Prostate gland (tissue), 2 donors: ENCODE data around the gene P2RY6. TPM values are rescaled to one million over a fixed set of nuclear protein-coding genes. Genes with fewer than 3 reads are reported as not detected.
"Not testable (repeated sequence)": the region's sequence is repeated elsewhere in the genome, so short reads cannot be mapped to it uniquely, and the experiment has no call there.

Experiments used
- DNase-seq: peaks from one replicate; pipeline ENCODE4 v3.0.0-alpha.2; 2019; ENCODE audit warnings: low spot score
- H3K27ac ChIP-seq, 2 donors: fragments of 200-600 bp; sonication (generic); 2 replicates each; pipeline ENCODE4 v1.5.1; 2017 to 2019
- H3K27me3 ChIP-seq: fragments of 200-600 bp; sonication (generic); replicated peaks from 2 replicates; pipeline ENCODE4 v1.5.1; 2019; ENCODE audit not compliant: insufficient read depth
- H3K36me3 ChIP-seq, 2 donors: fragments of 200-600 bp; sonication (generic); 1 replicate in 1 of 2; 2 replicates in 1 of 2; pipeline versions ENCODE4 v1.5.1 to v1.8.1; 2017 to 2019
- H3K4me1 ChIP-seq: fragments of 200-600 bp; sonication (generic); replicated peaks from 2 replicates; pipeline ENCODE4 v1.5.1; 2019
- H3K4me3 ChIP-seq, 2 donors: fragments of 200-600 bp; sonication (generic); 2 replicates each; pipeline ENCODE4 v1.5.1; 2017 to 2019
- H3K9me3 ChIP-seq: fragments of 200-600 bp; sonication (generic); 2 replicates; pipeline ENCODE4 v1.5.1; 2017
- CTCF ChIP-seq, 4 experiments: fragments of 200-600 bp in 2 of 4; fragments of 450-650 bp in 2 of 4; sonication (generic) in 2 of 4; IDR thresholded peaks; 1 replicate in 3 of 4; 2 replicates in 1 of 4; pipeline ENCODE4 v1.5.1; 2016 to 2019; ENCODE audit warnings: antibody characterized with exemption in 4 of 4, mild to moderate bottlenecking in 2 of 4, moderate library complexity in 2 of 4
- POLR2A ChIP-seq: fragments of 450-650 bp; IDR thresholded peaks from one replicate; pipeline ENCODE4 v1.6.1; 2016; ENCODE audit warnings: antibody characterized with exemption, mild to moderate bottlenecking
- POLR2AphosphoS5 ChIP-seq: sonication (generic); formaldehyde crosslinking; IDR thresholded peaks from one replicate; pipeline ENCODE4 v1.6.1; 2017; ENCODE audit warnings: antibody characterized with exemption
- WGBS: methylation state at CpG from one replicate; pipeline ENCODE4 v1.1.5; 2018; 5-methylcytosine and 5-hydroxymethylcytosine counted together
- intact Hi-C: fragments of 100-400 bp; cut with DNase I; formaldehyde crosslinking; loops from one replicate; pipeline ENCODE4 v1.14.2; 2022
- total RNA-seq, 2 donors: library from RNA; depleted of rRNA; stranded (reverse); fragments of >200 nt; gene quantifications; one replicate each; pipeline ENCODE4 v1.1.0, GENCODE V29; 2016

The P2RY6 gene
- total RNA-seq, 2 donors from 2014 or later: 0.64 to 3.5 TPM

GRCh38 chr11:73268671-73269271, 3.4 kb upstream of the P2RY6 start:
- intact Hi-C loops: no loop called here

GRCh38 chr11:73269459-73270015, 2.6 kb upstream of the P2RY6 start:
- Histone ChIP-seq H3K36me3 (no peaks in the 10 kb centered on the region), H3K4me3 (no peak overlapping the region), H3K9me3 (no peaks in the 10 kb centered on the region), H3K27ac (no peak overlapping the region), H3K4me1 (no peaks in the 10 kb centered on the region), H3K27me3 (no peaks in the 10 kb centered on the region)
- DNase-seq: no peak
- intact Hi-C loops: no loop called here
- no peak for TF ChIP-seq POLR2A
- TF ChIP-seq CTCF (IDR thresholded peaks at IDR 0.05): no peak
- 65% methylated on average over 7 of the region's 7 CpGs for WGBS

More at GRCh38 chr11:73268671-73269271, 3.4 kb upstream of the P2RY6 start:
- Histone ChIP-seq H3K4me1 (peaks cover 2% of the 10 kb centered on the region), H3K36me3 (no peaks in the 10 kb centered on the region), H3K4me3 (no peak overlapping the region), H3K9me3 (no peaks in the 10 kb centered on the region), H3K27me3 (no peaks in the 10 kb centered on the region), H3K27ac (no peak overlapping the region)
- 90% methylated on average over 8 of the region's 8 CpGs for WGBS
- no peak for TF ChIP-seq POLR2AphosphoS5
- DNase-seq: no peak

- no peak overlapping the region for H3K27ac ChIP-seq
Observed at GRCh38 chr11:73270016-73270854, 1.9 kb upstream of the P2RY6 start.

GRCh38 chr11:73270855-73271477, 1.2 kb upstream of the P2RY6 start:
- H3K4me3 ChIP-seq: no peak overlapping the region
- H3K9me3 ChIP-seq: no peaks in the 10 kb centered on the region
- TF ChIP-seq POLR2A: no peak
- TF ChIP-seq POLR2AphosphoS5: no peak
- TF ChIP-seq CTCF (IDR thresholded peaks at IDR 0.05): no peak
- no peaks in the 10 kb centered on the region for H3K4me1 ChIP-seq
- no peaks in the 10 kb centered on the region for H3K27me3 ChIP-seq
- 88% methylated on average over 17 of the region's 18 CpGs for WGBS
- intact Hi-C loops: no loop called here
- DNase-seq: no peak
- H3K36me3 ChIP-seq: no peaks in the 10 kb centered on the region
- no peak overlapping the region for H3K27ac ChIP-seq

More at GRCh38 chr11:73270016-73270854, 1.9 kb upstream of the P2RY6 start:
- Histone ChIP-seq H3K4me3 (no peak overlapping the region), H3K9me3 (no peaks in the 10 kb centered on the region), H3K36me3 (no peaks in the 10 kb centered on the region), H3K27me3 (no peaks in the 10 kb centered on the region), H3K4me1 (no peaks in the 10 kb centered on the region)
- intact Hi-C loops: no loop called here
- no peak for TF ChIP-seq POLR2A
- no peak for TF ChIP-seq POLR2AphosphoS5
- no peak for TF ChIP-seq CTCF (IDR thresholded peaks at IDR 0.05)
- DNase-seq: no peak
- 87% methylated on average over 7 of the region's 7 CpGs for WGBS

GRCh38 chr11:73271478-73271865, 666 bp upstream of the P2RY6 start:
- H3K4me1 ChIP-seq, H3K9me3 ChIP-seq, H3K27ac ChIP-seq, H3K36me3 ChIP-seq, DNase-seq, H3K27me3 ChIP-seq, H3K4me3 ChIP-seq, intact Hi-C loops: not testable (repeated sequence)
- WGBS: 90% methylated on average over 10 of the region's 10 CpGs
